AG04449 (cell line): ENCODE results near the gene CD200R1L.

ENCODE experiments used
- CTCF ChIA-PET: fragments of 350-600 bp; formaldehyde crosslinking; extraction: SDS; loops from one replicate; lab custom pipeline; 2021; ENCODE audit warnings: antibody characterized with exemption; lab: Yijun Ruan, JAX
- POLR2A ChIA-PET: fragments of 400-600, 350-600 bp; formaldehyde crosslinking; extraction: SDS; loops from one replicate; lab custom pipeline; 2020; ENCODE audit warnings: antibody characterized with exemption, inconsistent platforms; lab: Yijun Ruan, JAX
- DNase-seq: peaks from one replicate; pipeline ENCODE4 v3.0.0-alpha.2; 2010; ENCODE audit warnings: low read depth, low spot score
- H3K4me3 ChIP-seq: 2 replicates; pipeline ENCODE4 v1.5.1; 2011; ENCODE audit warnings: low read depth, mild to moderate bottlenecking, control low read depth, low read length
- CTCF ChIP-seq: IDR thresholded peaks from one replicate; pipeline ENCODE4 v1.5.1; 2011; ENCODE audit warnings: mild to moderate bottlenecking, moderate library complexity, low read length, control low read depth, inconsistent platforms; ENCODE audit not compliant: insufficient read depth; ENCODE audit errors: missing control alignments

CD200R1L gene

GRCh38 chr3:112875561-112875960 is 28.9 kb upstream of the CD200R1L start:
- H3K4me3 ChIP-seq = no peak overlapping the region
- DNase-seq = no peak
- POLR2A ChIA-PET = no interaction called here
- CTCF ChIA-PET = no interaction called here
- TF ChIP-seq CTCF = no peak

- ChIA-PET POLR2A (no interaction called here), CTCF (no interaction called here)
- DNase-seq = no peak
- no peak overlapping the region for H3K4me3 ChIP-seq
- TF ChIP-seq CTCF = no peak
These were observed 28.1 kb upstream of the CD200R1L start for GRCh38 chr3:112874725-112875124.

- ChIA-PET POLR2A (no interaction called here), CTCF (no interaction called here)
- DNase-seq = no peak
These were observed 27.0 kb upstream of the CD200R1L start for GRCh38 chr3:112873632-112874031.

GRCh38 chr3:112871735-112872134 is 25.1 kb upstream of the CD200R1L start:
- POLR2A ChIA-PET = no interaction called here
- CTCF ChIA-PET = no interaction called here
- no peak overlapping the region for H3K4me3 ChIP-seq
- DNase-seq = no peak
- no peak for TF ChIP-seq CTCF

More at GRCh38 chr3:112873632-112874031, 27.0 kb upstream of the CD200R1L start:
- no peak for TF ChIP-seq CTCF
- no peak overlapping the region for H3K4me3 ChIP-seq

DNA sequence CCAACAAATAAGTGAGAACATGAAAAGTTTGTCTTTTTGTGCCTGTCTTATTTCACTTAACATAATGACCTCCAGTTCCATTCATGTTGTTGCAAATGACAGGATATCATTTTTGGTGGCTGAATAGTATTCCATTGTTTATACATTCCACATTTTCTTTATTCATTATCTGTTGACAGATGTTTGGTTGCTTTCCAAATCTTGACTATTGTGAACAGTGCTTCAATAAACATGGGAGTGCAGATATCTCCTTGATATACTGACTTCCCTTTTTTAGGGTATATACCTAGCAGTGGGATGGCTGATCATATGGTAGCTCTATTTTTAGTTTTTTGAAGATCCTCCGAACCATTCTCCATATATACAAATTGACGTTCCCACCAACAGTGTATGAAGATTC is 19.1 kb upstream of the CD200R1L start:
- ChIA-PET CTCF (interaction anchor here (1.3 kb wide), 1 partner anchor 12 kb away, joined by 4 read pairs; no protein-coding TSS in a partner anchor), POLR2A (no interaction called here)
- no peak for TF ChIP-seq CTCF
- no peak for DNase-seq
- no peak overlapping the region for H3K4me3 ChIP-seq

GRCh38 chr3:112860898-112861297 is 14.2 kb upstream of the CD200R1L start:
- ChIA-PET POLR2A (no interaction called here), CTCF (no interaction called here)
- DNase-seq = no peak

More at GRCh38 chr3:112860898-112861297, 14.2 kb upstream of the CD200R1L start:
- TF ChIP-seq CTCF = no peak
- H3K4me3 ChIP-seq = no peak overlapping the region
